Loucy (cell line): ENCODE results near the gene VPS35L.

Experiments
- CTCF ChIP-seq: fragments of 200-600 bp; sonication (generic); conservative IDR thresholded peaks from 2 replicates; pipeline ENCODE4 v1.5.1; 2014; ENCODE audit warnings: mild to moderate bottlenecking, antibody characterized with exemption, low read length
- EZH2phosphoT487 ChIP-seq: fragments of 200-600 bp; IDR thresholded peaks from 2 replicates; pipeline ENCODE4 v1.6.1; 2018; ENCODE audit warnings: antibody characterized with exemption, mild to moderate bottlenecking, moderate library complexity, borderline replicate concordance

DNA sequence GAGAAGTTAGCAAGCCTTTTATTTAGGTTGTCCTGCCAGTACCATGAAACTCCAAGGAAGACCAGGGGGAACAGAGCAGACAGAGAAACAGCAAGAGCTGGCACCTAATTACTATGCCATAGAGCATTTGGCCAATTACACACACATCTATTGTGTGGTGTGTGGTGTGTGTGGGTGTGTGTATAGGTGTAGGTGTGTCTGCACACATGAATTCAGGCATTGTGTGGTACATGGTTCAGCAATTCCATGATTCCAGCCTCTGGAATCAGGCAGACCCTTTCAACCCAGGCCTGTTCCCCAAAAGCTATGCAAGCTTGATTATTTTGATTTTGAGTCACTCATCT lies 188.3 kb downstream of the VPS35L start:
- no peak for TF ChIP-seq EZH2phosphoT487
- no peak for TF ChIP-seq CTCF
